Keratinocyte (primary cell): ENCODE data around the gene BCHE.

Experiments used
- EZH2 ChIP-seq: IDR thresholded peaks from one replicate; pipeline ENCODE4 v1.6.1; 2012; ENCODE audit warnings: inconsistent platforms, mild to moderate bottlenecking, low read length, moderate library complexity
- TF ChIP-seq, protein P1 (sequence below), 3 experiments: IDR thresholded peaks in 1 of 3; conservative IDR thresholded peaks in 1 of 3; optimal IDR thresholded peaks in 1 of 3; 2 replicates in 2 of 3; 3 replicates in 1 of 3; pipeline versions ENCODE3 to v1.5.1; 2011; ENCODE audit warnings: low read length in 3 of 3, mild to moderate bottlenecking in 3 of 3, moderate library complexity in 2 of 3, control low read depth in 1 of 3, inconsistent platforms in 1 of 3; ENCODE audit not compliant: insufficient read depth in 2 of 3; ENCODE audit errors: extremely low read depth in 1 of 3

DNA sequence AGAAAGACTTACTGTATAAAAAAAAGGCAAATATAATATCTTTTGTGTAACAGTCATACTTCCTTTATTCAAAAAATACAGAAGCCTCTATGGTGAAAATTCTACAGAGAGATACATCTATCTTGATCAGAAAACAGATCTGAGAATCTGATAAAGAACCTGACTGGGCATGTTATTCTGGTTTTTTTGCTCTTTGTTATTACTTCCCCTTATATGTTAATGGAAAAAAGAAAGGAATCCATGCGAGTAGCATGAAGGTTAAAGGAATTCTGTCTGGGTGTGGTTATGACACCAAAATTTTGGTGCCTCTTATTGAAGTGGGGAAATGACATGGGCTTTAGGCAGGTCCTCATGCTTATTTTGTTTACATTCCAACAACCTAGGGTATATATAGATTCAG lies 81.7 kb downstream of the BCHE start:
- TF ChIP-seq, protein P1, sequence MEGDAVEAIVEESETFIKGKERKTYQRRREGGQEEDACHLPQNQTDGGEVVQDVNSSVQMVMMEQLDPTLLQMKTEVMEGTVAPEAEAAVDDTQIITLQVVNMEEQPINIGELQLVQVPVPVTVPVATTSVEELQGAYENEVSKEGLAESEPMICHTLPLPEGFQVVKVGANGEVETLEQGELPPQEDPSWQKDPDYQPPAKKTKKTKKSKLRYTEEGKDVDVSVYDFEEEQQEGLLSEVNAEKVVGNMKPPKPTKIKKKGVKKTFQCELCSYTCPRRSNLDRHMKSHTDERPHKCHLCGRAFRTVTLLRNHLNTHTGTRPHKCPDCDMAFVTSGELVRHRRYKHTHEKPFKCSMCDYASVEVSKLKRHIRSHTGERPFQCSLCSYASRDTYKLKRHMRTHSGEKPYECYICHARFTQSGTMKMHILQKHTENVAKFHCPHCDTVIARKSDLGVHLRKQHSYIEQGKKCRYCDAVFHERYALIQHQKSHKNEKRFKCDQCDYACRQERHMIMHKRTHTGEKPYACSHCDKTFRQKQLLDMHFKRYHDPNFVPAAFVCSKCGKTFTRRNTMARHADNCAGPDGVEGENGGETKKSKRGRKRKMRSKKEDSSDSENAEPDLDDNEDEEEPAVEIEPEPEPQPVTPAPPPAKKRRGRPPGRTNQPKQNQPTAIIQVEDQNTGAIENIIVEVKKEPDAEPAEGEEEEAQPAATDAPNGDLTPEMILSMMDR (optimal IDR thresholded peaks at IDR 0.05 in 1 of 3, IDR thresholded peaks at IDR 0.05 in 1 of 3, conservative IDR thresholded peaks at IDR 0.05 in 1 of 3; ENCODE audit: extremely low read depth in 1 of 3, insufficient read depth in 2 of 3, low read length in 3 of 3), result no peak
- TF ChIP-seq EZH2, result no peak
